GM12874 (cell line): ENCODE measurements around the gene KCNB1.
A peak's percentile ranks its signal among the peaks of the same experiment; 100 is the strongest.

Experiments
- TF ChIP-seq, protein P1 (sequence below): IDR thresholded peaks from 2 replicates; pipeline ENCODE4 v1.5.1; 2011; ENCODE audit warnings: low read depth, mild to moderate bottlenecking, control low read depth, low read length, moderate library complexity; ENCODE audit not compliant: insufficient read depth

The KCNB1 gene

DNA sequence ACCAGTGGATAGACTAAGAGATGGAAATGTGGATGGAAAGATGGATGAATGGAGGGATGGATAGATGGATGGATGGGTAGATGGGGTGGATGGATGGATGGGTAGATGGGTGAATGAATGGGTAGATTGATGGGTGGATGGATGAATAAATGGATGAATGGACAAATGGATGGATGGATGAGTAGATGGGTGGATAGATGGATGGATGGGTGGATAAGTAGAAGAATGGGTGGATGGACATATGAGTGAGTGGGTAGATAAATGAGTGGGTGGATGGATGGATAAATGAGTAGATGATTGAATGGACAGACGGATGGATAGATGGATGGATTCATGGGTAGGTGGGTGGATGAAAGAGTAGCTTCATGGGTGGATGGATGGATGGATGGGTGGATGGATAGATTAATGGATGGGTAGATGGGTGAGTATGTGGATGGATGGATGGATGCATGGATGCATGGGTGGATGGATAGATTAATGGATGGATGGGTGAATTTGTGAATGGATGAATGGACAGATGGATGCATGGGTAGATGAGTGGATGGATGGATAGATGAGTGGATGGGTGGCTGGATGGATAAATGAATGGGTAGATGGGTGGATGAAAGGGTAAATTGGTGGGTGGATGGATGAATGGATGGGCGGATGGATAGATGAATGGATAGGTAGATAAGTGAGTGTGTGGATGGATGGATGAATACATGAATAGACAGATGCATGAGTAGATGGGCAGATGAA, 29.5 kb upstream of the KCNB1 start:
- TF ChIP-seq, protein P1, sequence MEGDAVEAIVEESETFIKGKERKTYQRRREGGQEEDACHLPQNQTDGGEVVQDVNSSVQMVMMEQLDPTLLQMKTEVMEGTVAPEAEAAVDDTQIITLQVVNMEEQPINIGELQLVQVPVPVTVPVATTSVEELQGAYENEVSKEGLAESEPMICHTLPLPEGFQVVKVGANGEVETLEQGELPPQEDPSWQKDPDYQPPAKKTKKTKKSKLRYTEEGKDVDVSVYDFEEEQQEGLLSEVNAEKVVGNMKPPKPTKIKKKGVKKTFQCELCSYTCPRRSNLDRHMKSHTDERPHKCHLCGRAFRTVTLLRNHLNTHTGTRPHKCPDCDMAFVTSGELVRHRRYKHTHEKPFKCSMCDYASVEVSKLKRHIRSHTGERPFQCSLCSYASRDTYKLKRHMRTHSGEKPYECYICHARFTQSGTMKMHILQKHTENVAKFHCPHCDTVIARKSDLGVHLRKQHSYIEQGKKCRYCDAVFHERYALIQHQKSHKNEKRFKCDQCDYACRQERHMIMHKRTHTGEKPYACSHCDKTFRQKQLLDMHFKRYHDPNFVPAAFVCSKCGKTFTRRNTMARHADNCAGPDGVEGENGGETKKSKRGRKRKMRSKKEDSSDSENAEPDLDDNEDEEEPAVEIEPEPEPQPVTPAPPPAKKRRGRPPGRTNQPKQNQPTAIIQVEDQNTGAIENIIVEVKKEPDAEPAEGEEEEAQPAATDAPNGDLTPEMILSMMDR, result no peak

DNA sequence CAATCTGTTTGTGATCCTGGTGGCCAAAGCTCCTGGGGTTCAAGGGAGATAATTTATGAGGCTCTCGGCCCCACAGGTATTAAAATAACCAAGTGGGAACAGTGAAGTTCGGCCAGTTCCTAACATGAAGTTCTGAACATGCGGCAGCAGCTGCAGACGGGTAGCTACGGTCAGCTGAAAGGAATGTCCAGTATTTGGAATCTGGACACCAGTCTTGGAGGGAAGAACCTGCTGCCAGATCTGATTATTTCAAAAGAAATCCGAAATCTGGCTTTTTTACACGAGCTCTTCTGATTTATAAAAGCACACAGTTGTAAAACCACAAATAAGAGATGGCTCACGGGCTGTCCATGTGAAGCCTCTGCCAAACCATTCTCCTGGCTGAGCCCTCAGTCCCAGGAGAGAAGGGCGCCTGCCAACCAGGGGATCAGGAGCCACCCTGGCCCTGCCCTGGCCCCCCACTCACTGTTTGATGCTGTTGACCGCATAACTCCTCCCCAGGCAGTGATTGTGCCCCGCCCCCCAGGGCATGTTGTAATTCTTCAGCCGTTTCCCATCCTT, 28.2 kb upstream of the KCNB1 start:
- TF ChIP-seq, protein P1, result no peak

DNA sequence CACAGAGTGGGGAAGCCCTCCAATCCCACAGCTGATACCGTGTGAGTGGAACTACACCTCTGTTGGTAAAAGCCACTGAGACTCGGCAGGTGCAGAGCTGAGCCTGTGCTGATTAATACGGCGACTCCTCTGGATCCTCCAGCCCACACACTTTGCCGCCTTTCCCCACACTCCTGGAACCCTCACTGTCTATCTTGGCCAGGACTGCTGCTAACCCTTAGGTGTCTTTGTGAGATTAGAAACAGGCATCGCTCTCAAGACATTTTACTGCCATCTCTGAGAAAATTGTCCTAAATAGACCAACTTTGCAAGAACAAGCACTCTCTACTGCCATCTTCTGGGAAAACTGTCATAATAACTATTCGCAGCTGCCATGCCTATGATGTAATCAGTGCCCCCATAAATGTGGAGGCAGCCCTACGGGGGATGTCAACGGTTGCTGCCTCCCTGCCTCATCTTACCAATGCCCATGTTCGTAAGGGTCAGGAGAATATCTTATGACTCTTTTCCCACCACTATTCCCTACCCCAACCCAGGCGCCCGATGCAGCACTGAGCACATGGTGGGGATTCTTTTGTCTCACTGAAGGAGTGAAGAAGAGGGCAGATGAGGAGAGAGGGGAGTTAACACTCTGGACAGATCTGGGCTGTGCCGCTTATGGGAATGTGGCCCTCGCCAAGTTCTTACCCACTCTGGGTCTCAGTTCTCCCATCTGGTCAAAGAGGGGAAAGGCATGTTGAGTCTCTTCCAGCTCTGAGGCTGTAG, 26.1 kb upstream of the KCNB1 start:
- TF ChIP-seq, protein P1, result peak; percentile 50

DNA sequence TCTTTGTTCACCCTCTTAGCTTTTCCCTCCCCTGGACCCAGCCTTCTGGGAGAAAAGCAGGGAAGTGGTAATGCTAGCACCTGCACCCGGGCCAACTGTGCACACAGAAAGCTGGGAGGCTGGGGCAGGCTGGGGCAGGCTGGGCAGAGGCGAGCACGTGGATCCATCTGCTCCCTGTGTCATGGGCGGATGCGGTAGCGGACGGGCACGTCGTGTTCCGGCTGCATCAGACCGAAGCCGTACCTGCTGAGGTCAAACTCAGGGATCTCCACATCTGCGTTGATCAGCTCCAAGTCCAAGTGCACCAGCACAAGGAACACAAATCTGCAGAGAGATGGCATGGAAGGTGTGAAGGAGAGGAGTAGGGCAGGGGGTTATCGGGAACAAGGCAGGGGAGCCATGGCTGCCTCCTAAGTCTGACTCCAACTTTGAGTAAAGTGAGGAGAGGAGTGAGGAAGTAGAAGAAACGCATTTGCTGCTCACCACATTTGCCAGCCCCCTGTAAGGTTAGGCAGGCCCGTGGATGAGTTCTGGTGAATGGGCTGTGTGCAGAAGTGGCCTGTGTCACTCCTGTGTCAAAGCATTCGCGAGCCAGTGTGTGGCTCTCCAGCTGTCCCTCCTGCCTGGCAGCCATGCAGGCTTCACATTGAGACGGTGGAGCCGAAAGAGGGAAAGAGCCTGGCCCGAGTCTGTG, 25.4 kb upstream of the KCNB1 start:
- TF ChIP-seq, protein P1, result no peak

DNA sequence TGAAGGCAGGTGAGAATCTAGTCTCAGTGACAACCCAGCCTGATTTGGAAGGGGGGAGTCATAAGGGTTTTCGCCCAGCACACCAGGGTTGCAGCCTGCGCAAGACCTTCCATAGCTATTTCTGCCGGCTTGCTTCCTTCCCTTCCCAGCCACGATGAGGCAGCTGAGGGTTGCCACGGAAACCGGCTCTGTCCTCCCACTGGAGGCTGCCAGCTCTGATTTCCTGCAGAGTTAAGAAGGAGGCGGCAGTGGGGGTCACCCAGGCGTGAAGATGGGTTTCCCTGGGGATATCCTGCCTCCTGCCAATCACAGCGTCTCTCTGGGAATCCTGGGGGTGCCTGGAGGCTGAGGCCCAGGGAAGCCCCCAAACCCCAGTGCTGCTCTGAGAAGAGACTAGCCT, 23.1 kb upstream of the KCNB1 start:
- TF ChIP-seq, protein P1, result no peak

DNA sequence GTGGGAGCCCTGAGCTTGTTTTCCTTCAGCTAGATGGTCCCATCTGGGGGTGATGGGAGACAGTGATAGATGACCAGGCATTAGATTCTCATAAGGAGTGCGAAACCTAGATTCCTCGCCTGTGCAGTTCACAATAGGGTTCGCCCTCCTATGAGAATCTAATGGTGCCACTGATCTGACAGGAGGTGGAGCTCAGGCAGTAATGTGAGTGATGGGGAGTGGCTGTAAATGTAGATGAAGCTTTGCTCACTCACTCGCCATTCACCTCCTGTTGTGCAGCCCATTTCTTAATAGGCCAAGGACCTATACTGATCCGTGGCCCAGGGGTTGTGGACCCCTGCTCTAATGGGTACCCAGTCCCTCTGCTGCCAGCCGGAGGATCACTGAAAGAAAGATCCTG, 20.7 kb upstream of the KCNB1 start:
- TF ChIP-seq, protein P1, result no peak

DNA sequence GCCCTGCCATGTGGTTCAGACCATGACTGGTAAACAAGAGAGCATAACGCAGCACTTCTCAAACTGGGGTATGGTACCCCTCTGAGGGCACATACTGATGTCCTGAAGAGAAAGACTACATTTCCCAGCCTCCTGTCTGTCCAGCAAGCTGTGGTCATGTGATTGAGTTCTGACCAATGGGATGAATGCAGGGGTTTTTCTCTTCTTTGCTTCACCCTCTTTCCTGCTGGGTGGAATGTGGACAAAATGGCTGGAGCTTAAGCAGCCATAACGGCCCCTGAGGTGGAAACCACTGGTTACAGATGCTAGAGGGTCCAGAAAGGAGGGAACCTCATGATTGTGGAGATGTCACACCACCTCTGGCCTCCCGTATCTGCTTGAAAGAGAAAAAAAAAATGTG, 19.4 kb upstream of the KCNB1 start:
- TF ChIP-seq, protein P1, result no peak
